Endothelial cell (in vitro differentiated cells): Measurements from ENCODE around the gene MYO18B. TPM values are rescaled to one million over a fixed set of nuclear protein-coding genes. Genes with fewer than 3 reads are reported as not detected.

ENCODE experiments used
- DNase-seq: peaks from one replicate; pipeline ENCODE4 v3.0.0; 2021; ENCODE audit warnings: low spot score
- H3K27ac Mint-ChIP-seq: one replicate; pipeline ENCODE4 v1.8.0; 2021; ENCODE audit warnings: mixed read lengths, inconsistent platforms; ENCODE audit not compliant: unreplicated experiment
- H3K27me3 Mint-ChIP-seq: one replicate; pipeline ENCODE4 v1.8.0; 2021; ENCODE audit warnings: mild to moderate bottlenecking, moderate library complexity, mixed read lengths, inconsistent platforms; ENCODE audit not compliant: unreplicated experiment
- H3K36me3 Mint-ChIP-seq: one replicate; pipeline ENCODE4 v1.8.0; 2021; ENCODE audit warnings: mild to moderate bottlenecking, low read depth, mixed read lengths, inconsistent platforms; ENCODE audit not compliant: unreplicated experiment
- H3K4me1 Mint-ChIP-seq: one replicate; pipeline ENCODE4 v1.8.0; 2021; ENCODE audit warnings: mild to moderate bottlenecking, mixed read lengths, inconsistent platforms; ENCODE audit not compliant: unreplicated experiment
- H3K4me3 Mint-ChIP-seq: one replicate; pipeline ENCODE4 v1.8.0; 2021; ENCODE audit warnings: mild to moderate bottlenecking, mixed read lengths, inconsistent platforms; ENCODE audit not compliant: unreplicated experiment
- H3K9me3 Mint-ChIP-seq: one replicate; pipeline ENCODE4 v1.8.0; 2021; ENCODE audit warnings: mixed read lengths, inconsistent platforms; ENCODE audit not compliant: unreplicated experiment
- total RNA-seq: library from RNA; stranded (reverse); fragmentation: NEBNext Ultra II Directional; extraction: Animal tissue kit (Norgen Biotek cat#: 25700); gene quantifications from one replicate; pipeline ENCODE4 v1.2.1, GENCODE V29; 2021; ENCODE audit not compliant: unreplicated experiment
- TF ChIP-seq, protein P1 (sequence below): fragments of 200-600 bp; sonication (generic); IDR thresholded peaks from one replicate; pipeline ENCODE4 v1.5.0; 2021; ENCODE audit warnings: antibody characterized with exemption; ENCODE audit not compliant: unreplicated experiment

The MYO18B gene
- total RNA-seq, 1 donor from 2014 or later = not detected

DNA sequence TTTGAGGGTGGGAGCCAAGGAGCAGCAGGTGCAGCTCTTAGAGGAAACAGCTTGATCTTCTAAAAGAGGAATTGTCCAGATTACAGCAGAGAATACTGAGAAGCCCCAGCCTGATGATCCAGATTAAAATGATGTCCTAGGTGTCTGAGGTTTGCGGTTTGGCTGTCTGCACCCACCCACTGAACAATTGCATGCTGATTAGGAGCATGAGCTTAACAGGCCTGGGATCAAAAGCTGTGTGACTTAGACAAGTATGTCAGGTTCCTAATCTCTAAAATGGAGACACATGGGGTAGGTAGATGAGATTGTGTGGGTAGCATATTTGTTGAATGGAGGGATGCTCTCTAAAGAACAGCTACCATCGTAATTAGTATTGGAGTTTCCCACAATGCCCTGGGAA is 260.5 kb downstream of the MYO18B start:
- Mint-ChIP-seq H3K27me3 (peaks cover 2% of the 10 kb centered on the region), H3K9me3 (no peaks in the 10 kb centered on the region), H3K4me1 (no peaks in the 10 kb centered on the region), H3K36me3 (no peaks in the 10 kb centered on the region), H3K27ac (no peak overlapping the region), H3K4me3 (no peak overlapping the region)
- no peak for DNase-seq
- TF ChIP-seq, protein P1, sequence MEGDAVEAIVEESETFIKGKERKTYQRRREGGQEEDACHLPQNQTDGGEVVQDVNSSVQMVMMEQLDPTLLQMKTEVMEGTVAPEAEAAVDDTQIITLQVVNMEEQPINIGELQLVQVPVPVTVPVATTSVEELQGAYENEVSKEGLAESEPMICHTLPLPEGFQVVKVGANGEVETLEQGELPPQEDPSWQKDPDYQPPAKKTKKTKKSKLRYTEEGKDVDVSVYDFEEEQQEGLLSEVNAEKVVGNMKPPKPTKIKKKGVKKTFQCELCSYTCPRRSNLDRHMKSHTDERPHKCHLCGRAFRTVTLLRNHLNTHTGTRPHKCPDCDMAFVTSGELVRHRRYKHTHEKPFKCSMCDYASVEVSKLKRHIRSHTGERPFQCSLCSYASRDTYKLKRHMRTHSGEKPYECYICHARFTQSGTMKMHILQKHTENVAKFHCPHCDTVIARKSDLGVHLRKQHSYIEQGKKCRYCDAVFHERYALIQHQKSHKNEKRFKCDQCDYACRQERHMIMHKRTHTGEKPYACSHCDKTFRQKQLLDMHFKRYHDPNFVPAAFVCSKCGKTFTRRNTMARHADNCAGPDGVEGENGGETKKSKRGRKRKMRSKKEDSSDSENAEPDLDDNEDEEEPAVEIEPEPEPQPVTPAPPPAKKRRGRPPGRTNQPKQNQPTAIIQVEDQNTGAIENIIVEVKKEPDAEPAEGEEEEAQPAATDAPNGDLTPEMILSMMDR = no peak

DNA sequence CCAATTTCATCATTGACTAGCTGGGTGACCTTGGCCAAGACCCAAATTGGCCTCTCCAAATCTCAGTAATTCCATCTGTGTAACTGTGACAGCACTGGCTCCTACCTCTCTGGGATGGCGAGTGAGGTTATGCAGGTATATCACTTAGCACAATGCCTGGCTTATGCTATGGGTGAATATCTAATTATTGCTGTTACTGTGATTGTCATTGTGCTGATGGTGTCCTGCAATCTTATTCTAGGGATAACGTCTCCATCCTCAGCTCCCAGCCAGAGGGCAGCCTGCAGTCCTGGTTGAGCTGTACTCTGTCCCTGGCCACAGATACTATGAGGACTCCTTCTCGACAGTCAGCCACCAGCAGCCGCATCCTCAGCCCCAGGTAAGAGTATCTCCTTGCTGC is 262.5 kb downstream of the MYO18B start:
- Mint-ChIP-seq H3K4me1 (no peaks in the 10 kb centered on the region), H3K4me3 (no peak overlapping the region), H3K9me3 (no peaks in the 10 kb centered on the region), H3K27me3 (peaks cover 2% of the 10 kb centered on the region), H3K36me3 (no peaks in the 10 kb centered on the region), H3K27ac (no peak overlapping the region)
- no peak for DNase-seq
- TF ChIP-seq, protein P1 = no peak

DNA sequence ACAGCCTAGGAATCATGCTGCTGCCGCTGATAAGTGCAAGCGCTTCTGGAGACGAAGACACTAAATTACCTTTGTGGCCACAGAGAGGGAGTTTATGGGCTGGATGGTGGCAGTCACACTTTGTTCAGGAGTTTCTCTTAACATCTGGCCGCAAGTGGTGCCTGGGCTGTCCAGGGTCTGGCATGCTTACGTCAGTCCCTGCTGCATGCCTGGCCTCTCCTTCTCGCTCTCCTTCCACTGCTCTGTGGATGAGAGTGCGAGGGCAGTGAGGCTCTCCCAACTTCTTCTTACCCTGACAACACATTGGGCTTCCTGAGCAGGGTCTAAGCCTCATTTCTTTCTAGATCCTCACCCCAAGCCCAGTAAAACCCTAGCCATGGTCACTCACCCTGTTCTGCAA is 266.6 kb downstream of the MYO18B start:
- TF ChIP-seq, protein P1 = no peak
- Mint-ChIP-seq H3K9me3 (no peaks in the 10 kb centered on the region), H3K4me3 (no peak overlapping the region), H3K27me3 (no peaks in the 10 kb centered on the region), H3K4me1 (no peaks in the 10 kb centered on the region), H3K27ac (no peak overlapping the region), H3K36me3 (no peaks in the 10 kb centered on the region)
- DNase-seq = no peak

DNA sequence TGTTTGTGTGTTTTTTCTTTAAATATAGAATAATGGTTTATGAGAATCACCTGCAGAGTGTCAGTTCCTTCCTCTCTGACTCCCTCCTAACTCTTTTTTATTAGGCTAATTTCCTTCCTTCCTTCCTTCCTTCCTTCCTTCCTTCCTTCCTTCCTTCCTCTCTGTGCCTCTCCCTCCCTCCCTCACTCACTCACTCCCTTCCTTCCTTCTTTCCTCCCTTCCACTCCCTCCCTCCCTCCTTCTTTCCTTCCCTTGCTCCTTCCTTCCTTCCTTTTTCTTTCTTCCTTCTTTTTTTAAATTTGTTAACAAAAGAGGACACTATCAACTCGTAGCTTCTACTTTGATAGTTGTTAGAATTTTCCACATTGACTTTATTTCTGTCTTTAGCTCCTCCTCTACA is 274.9 kb downstream of the MYO18B start:
- no peak overlapping the region for H3K27ac Mint-ChIP-seq
- TF ChIP-seq, protein P1 = no peak
- no peak for DNase-seq
- H3K9me3 Mint-ChIP-seq = no peaks in the 10 kb centered on the region
- no peaks in the 10 kb centered on the region for H3K36me3 Mint-ChIP-seq
- H3K27me3 Mint-ChIP-seq = no peaks in the 10 kb centered on the region
- H3K4me3 Mint-ChIP-seq = no peak overlapping the region
- no peaks in the 10 kb centered on the region for H3K4me1 Mint-ChIP-seq

DNA sequence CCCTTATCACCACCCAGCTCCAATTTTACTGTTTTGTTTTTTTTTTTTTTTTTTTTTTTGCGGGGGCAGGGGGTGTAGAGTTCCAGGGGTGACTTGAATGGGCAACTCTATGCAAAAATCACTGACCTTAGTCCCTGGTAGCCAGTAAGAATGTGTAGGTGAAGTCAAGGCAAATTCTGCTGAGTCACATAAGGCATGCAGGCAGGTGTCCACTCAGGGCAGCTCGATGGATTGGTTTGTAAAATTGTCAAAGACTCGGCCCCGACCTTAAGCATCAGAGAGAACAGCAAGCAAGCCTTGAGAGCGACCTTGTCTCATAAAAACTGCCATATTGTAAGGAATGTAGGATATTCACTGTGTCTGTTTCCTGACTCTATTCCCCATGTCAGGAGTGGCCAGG is 275.9 kb downstream of the MYO18B start:
- Mint-ChIP-seq H3K4me3 (no peak overlapping the region), H3K9me3 (no peaks in the 10 kb centered on the region), H3K27ac (no peak overlapping the region), H3K36me3 (no peaks in the 10 kb centered on the region), H3K27me3 (no peaks in the 10 kb centered on the region), H3K4me1 (no peaks in the 10 kb centered on the region)
- TF ChIP-seq, protein P1 = no peak
- no peak for DNase-seq
